HFFc6 (cell line): ENCODE results near the gene KCNB1. TPM values are rescaled to one million over a fixed set of nuclear protein-coding genes. Genes with fewer than 3 reads are reported as not detected.

Source experiments
- DNase-seq: peaks from one replicate; pipeline ENCODE4 v3.0.0-alpha.2; 2018
- H3K27ac Mint-ChIP-seq: 2 replicates; pipeline ENCODE4 v1.8.0; 2020; ENCODE audit warnings: mild to moderate bottlenecking, mixed read lengths
- H3K27me3 Mint-ChIP-seq: 2 replicates; pipeline ENCODE4 v1.8.0; 2021; ENCODE audit warnings: mild to moderate bottlenecking, moderate library complexity, mixed read lengths; ENCODE audit not compliant: insufficient read depth
- H3K36me3 Mint-ChIP-seq: 2 replicates; pipeline ENCODE4 v1.8.0; 2021; ENCODE audit warnings: low read depth, mixed read lengths
- H3K4me1 Mint-ChIP-seq: 2 replicates; pipeline ENCODE4 v1.8.0; 2020; ENCODE audit warnings: low read depth, mixed read lengths
- H3K4me3 Mint-ChIP-seq: 2 replicates; pipeline ENCODE4 v1.8.0; 2020; ENCODE audit warnings: mild to moderate bottlenecking, moderate library complexity, mixed read lengths
- H3K9me3 Mint-ChIP-seq: 2 replicates; pipeline ENCODE4 v1.8.0; 2020; ENCODE audit warnings: mild to moderate bottlenecking, mixed read lengths
- CTCF ChIP-seq: fragments of 200-600 bp; sonication (generic); IDR thresholded peaks from 2 replicates; pipeline ENCODE4 v1.5.0; 2021; ENCODE audit warnings: antibody characterized with exemption, mild to moderate bottlenecking
- total RNA-seq, 6 experiments: library from RNA; stranded (reverse); fragmentation: NEBNext Ultra II Directional; extraction: Animal tissue kit (Norgen Biotek cat#: 25700); gene quantifications; 2 replicates in 1 of 6; 3 replicates in 5 of 6; pipeline ENCODE4 v1.2.3, GENCODE V29; 2021

KCNB1 gene
- total RNA-seq, 6 experiments from 2014 or later = 0.05 to 1.2 (median 0.20) TPM

- Mint-ChIP-seq H3K27me3 (peaks cover 61% of the 10 kb centered on the region), H3K4me3 (no peak overlapping the region), H3K36me3 (no peaks in the 10 kb centered on the region), H3K9me3 (no peaks in the 10 kb centered on the region), H3K4me1 (no peaks in the 10 kb centered on the region), H3K27ac (no peak overlapping the region)
- DNase-seq = no peak
- TF ChIP-seq CTCF = no peak
Observed at GRCh38 chr20:49459684-49460083, 22.8 kb downstream of the KCNB1 start.

GRCh38 chr20:49457444-49457843, 25.0 kb downstream of the KCNB1 start:
- Mint-ChIP-seq H3K9me3 (no peaks in the 10 kb centered on the region), H3K36me3 (no peaks in the 10 kb centered on the region), H3K27me3 (peaks cover 50% of the 10 kb centered on the region), H3K4me1 (no peaks in the 10 kb centered on the region), H3K27ac (no peak overlapping the region), H3K4me3 (no peak overlapping the region)
- no peak for DNase-seq
- TF ChIP-seq CTCF = no peak

- Mint-ChIP-seq H3K36me3 (no peaks in the 10 kb centered on the region), H3K27ac (no peak overlapping the region), H3K4me3 (no peak overlapping the region), H3K27me3 (peaks cover 49% of the 10 kb centered on the region), H3K4me1 (no peaks in the 10 kb centered on the region), H3K9me3 (no peaks in the 10 kb centered on the region)
- DNase-seq = no peak
- TF ChIP-seq CTCF = no peak
Observed at GRCh38 chr20:49456646-49457045, 25.8 kb downstream of the KCNB1 start.

GRCh38 chr20:49455691-49456090, 26.8 kb downstream of the KCNB1 start:
- no peak for DNase-seq
- no peak for TF ChIP-seq CTCF
- Mint-ChIP-seq H3K9me3 (no peaks in the 10 kb centered on the region), H3K4me1 (no peaks in the 10 kb centered on the region), H3K27me3 (peaks cover 47% of the 10 kb centered on the region), H3K27ac (no peak overlapping the region), H3K4me3 (no peak overlapping the region), H3K36me3 (no peaks in the 10 kb centered on the region)

- Mint-ChIP-seq H3K36me3 (no peaks in the 10 kb centered on the region), H3K27ac (no peak overlapping the region), H3K9me3 (no peaks in the 10 kb centered on the region), H3K4me3 (no peak overlapping the region), H3K4me1 (no peaks in the 10 kb centered on the region), H3K27me3 (peaks cover 53% of the 10 kb centered on the region)
- no peak for TF ChIP-seq CTCF
- no peak for DNase-seq
Observed at GRCh38 chr20:49452011-49452482, 30.4 kb downstream of the KCNB1 start.

GRCh38 chr20:49450281-49450721, 32.2 kb downstream of the KCNB1 start:
- TF ChIP-seq CTCF = no peak
- Mint-ChIP-seq H3K27me3 (peaks cover 53% of the 10 kb centered on the region), H3K4me3 (no peak overlapping the region), H3K36me3 (no peaks in the 10 kb centered on the region), H3K9me3 (no peaks in the 10 kb centered on the region), H3K27ac (no peak overlapping the region), H3K4me1 (no peaks in the 10 kb centered on the region)
- DNase-seq = no peak
